Panc1 (cell line): ENCODE data around the gene OBI1.

Source experiments
- CTCF ChIP-seq: fragments of 450-650 bp; IDR thresholded peaks from 2 replicates; pipeline ENCODE4 v1.5.1; 2017; ENCODE audit warnings: mild to moderate bottlenecking
- POLR2AphosphoS5 ChIP-seq: IDR thresholded peaks from 2 replicates; pipeline ENCODE4 v1.6.1; 2012; ENCODE audit warnings: mild to moderate bottlenecking, low read depth, low read length, moderate library complexity
- REST ChIP-seq, 2 experiments: IDR thresholded peaks; 2 replicates each; pipeline ENCODE4 v1.6.1; 2011 to 2012; ENCODE audit warnings: low read depth in 2 of 2, control low read depth in 1 of 2, low read length in 1 of 2, mild to moderate bottlenecking in 1 of 2, moderate library complexity in 1 of 2; ENCODE audit not compliant: insufficient read depth in 1 of 2
- SIN3A ChIP-seq: IDR thresholded peaks from 2 replicates; pipeline ENCODE4 v1.6.1; 2012; ENCODE audit warnings: low read depth, mild to moderate bottlenecking, low read length, moderate library complexity, borderline replicate concordance; ENCODE audit not compliant: insufficient read depth
- TCF7L2 ChIP-seq: IDR thresholded peaks from 2 replicates; pipeline ENCODE4 v1.6.1; 2011; ENCODE audit warnings: mild to moderate bottlenecking, low read depth, low read length, inconsistent platforms

GRCh38 chr13:78630511-78630910 lies 28.4 kb downstream of the OBI1 start:
- TF ChIP-seq TCF7L2 (no peak), CTCF (no peak), POLR2AphosphoS5 (no peak), REST (IDR thresholded peaks at IDR 0.05; ENCODE audit: insufficient read depth in 1 of 2, low read depth in 2 of 2, low read length in 1 of 2) (no peak), SIN3A (no peak)
